GM19099 (cell line): Measurements from ENCODE around the gene MCAM.
A peak's percentile ranks its signal among the peaks of the same experiment; 100 is the strongest.

ENCODE experiments used
- POLR2A ChIP-seq: IDR thresholded peaks from 3 replicates; pipeline ENCODE4 v1.6.1; 2011; ENCODE audit warnings: low read depth; ENCODE audit not compliant: insufficient read length; ENCODE audit errors: extremely low read depth

Gene MCAM, protein sequence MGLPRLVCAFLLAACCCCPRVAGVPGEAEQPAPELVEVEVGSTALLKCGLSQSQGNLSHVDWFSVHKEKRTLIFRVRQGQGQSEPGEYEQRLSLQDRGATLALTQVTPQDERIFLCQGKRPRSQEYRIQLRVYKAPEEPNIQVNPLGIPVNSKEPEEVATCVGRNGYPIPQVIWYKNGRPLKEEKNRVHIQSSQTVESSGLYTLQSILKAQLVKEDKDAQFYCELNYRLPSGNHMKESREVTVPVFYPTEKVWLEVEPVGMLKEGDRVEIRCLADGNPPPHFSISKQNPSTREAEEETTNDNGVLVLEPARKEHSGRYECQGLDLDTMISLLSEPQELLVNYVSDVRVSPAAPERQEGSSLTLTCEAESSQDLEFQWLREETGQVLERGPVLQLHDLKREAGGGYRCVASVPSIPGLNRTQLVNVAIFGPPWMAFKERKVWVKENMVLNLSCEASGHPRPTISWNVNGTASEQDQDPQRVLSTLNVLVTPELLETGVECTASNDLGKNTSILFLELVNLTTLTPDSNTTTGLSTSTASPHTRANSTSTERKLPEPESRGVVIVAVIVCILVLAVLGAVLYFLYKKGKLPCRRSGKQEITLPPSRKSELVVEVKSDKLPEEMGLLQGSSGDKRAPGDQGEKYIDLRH

DNA sequence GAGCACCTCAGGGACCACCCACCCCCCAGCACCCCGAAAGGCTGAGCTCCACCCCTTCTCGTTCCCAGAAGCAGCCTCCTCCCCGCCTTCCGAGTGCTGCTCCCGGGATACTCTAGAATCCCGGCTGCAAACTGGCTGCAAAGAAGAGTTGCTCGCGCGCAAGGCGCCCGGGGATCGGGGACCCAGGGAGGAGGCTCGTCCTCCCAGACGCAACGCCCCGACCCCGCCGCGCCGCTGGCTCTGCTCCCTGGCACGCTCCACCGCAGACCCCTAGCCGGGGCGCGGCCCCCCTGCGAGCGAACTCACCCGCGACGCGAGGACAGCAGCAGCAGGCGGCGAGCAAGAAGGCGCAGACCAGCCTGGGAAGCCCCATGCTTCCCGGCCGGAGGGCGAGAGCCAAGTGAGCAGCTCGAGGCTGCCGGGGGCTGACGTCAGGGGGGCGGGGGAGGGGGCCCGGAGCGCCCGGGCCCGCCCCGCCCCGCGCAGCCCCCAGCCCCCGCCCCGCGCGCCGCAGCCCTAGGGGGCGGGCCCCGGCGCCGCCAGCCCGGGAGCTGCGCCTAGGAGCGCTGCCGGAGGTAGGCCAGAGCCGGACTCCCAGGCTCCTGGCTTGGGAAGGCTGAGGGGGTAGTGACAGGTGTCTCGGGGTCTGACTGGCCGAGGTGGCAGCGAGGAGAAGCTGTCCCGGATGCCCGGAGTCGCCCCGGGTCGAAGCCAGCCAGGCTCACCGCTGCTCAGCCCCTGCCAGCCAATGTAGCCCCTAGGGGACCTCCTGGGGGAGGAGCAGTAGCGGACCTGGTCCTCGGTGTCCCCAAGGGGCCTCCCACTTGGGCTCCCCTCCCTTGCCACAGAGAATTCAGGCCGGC is at the start of gene MCAM:
Gene MCAM, minus strand, starts transcription at position 402 of the 863 bp plus-strand sequence. Its CDS starts 29 bp downstream, at position 373.
- peak; percentile 63 for TF ChIP-seq POLR2A

DNA sequence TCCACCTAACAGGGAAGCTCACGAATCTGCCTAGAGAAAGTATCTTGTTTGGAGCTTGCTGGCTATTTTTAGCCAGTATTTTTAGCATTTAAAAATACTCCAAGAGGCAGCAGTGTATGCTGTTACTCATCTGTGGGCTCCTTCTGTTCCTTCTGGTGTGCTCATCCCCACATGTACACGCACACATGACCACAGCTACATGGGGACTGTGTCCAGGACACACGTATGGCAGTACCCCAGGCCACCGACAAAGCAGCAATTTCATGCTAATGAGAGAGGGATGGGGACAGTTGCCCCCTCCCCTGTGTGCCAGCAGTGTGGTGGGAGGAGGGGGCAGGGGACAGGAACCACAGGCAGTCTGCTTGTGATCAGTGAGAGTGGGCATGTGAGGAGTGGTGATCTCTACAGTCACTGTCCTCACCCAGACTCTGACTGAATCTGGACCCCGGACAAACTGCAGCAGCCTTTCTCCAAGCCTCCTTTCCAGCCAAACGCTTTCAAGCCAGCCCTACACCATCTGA is 48.2 kb upstream of the MCAM start:
- no peak for TF ChIP-seq POLR2A

- TF ChIP-seq POLR2A: no peak
Observed at GRCh38 chr11:119363851-119364590, 47.1 kb upstream of the MCAM start.

- TF ChIP-seq POLR2A: no peak
Observed at GRCh38 chr11:119363081-119363850, 46.3 kb upstream of the MCAM start.

- no peak for TF ChIP-seq POLR2A
Observed at GRCh38 chr11:119362741-119363080, 45.8 kb upstream of the MCAM start.

- TF ChIP-seq POLR2A: no peak
Observed at GRCh38 chr11:119361941-119362725, 45.2 kb upstream of the MCAM start.

- TF ChIP-seq POLR2A: no peak
Observed at GRCh38 chr11:119361056-119361787, 44.3 kb upstream of the MCAM start.

DNA sequence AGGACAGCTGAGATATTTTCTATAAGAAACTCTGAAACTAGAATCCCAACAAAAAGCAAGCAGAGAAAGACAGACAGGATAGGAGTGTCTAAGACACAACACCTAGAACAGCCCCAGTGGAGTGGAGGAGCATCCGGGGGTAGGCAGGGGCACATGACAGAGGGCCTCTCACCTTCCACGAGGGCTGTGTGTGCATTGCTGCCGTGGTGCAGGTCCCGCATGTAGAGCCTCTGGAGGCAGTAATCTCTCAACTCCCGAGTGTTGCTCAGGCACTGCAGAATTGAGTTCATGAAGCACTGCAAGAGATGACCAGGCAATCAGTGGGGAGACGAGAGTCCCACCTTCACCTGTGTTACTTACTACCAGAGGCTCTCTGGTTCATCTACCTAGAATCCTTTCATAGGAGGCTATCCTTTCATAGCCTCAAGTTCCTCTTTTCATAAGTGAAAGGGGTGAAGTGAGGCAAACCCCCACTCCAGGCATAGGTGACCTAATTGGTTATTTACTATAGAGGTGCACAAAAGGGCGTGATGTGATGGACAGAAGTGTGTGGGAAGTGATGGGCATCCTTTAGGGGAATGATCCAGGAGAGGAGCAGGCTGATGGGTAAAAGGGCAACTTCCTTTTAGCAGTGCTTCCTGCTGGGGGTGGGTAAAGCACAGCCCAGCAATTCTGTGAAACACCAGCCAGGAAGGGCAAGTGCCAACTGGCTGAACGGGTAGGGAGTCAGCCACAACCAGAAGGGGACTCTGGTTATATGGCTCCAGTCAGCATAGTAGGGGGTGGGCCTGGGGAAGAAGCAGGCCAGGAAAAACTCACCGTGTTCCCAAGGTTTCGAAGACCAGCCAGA is 42.7 kb upstream of the MCAM start:
- TF ChIP-seq POLR2A: no peak

DNA sequence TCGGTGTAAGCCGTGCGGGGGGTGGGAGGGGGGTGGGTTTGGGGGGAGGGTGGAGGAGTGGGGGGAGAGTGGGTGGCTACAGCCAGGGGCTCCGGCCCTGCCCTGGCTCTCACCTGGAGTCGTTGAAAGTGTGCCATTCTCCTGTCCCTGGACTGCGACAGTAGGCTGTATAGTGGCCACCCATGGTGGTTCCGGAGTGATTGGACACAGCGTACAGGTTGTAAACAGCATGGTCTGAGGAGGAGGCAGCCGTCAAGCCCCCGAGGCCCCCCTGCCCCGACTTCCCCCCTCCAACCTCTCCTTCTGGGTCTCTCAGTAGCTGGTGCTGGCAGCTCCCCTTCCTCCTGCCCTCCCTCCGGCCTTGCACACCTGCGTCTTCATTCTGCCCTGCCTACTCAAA is 40.1 kb upstream of the MCAM start:
- TF ChIP-seq POLR2A: no peak

DNA sequence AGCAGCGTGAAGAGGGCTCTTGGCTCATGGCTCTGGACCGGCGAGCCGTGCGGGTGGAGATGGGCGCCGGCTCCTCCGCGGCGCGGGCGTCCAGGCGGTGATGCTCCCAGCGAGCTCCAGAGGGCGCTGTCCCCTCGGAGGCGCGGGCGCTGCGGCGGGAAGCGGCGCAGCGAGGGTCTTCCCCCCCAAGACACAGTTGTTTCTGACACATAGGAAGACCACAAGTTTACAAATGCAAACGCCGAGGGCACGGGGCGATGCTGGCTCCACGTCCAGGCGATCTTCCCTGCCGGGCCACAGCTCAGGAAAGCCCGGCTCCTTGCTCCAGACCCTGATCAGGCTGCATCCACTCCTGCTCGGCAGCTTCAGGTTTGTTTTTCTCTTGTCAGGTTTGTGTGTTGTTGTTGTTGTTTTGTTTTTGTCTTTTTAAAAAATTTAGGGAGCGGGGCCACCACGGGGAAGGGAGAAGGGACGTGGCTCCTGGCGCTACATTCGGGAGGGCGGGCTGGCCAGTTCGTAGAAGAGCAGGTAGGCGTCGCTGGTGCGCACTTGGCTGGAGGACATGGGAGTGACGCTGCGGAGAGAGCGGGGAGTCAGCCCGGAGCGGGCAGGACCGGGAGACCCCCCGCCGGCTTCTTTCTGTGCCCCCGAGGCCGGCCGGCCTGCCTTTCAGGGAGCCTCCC is 39.6 kb upstream of the MCAM start:
- no peak for TF ChIP-seq POLR2A
